ENCODE data around the gene DESI1.
A peak's percentile ranks its signal among the peaks of the same experiment; 100 is the strongest.
"Not testable (repeated sequence)": the region's sequence is repeated elsewhere in the genome, so short reads cannot be mapped to it uniquely, and the experiment has no call there.

The DESI1 gene

GRCh38 chr22:41631615-41632014 lies 10.8 kb upstream of the DESI1 start:
- not testable (repeated sequence) for DNase-seq

- not testable (repeated sequence) for DNase-seq
Observed at GRCh38 chr22:41631115-41631514, 10.3 kb upstream of the DESI1 start.

- no peak for DNase-seq
Observed at GRCh38 chr22:41625577-41625976, 4.7 kb upstream of the DESI1 start.

- DNase-seq: no peak
Observed at GRCh38 chr22:41621911-41622179, 1.0 kb upstream of the DESI1 start.

GRCh38 chr22:41621099-41621910 lies 462 bp upstream of the DESI1 start, which contains the start of gene XRCC6:
TSS of gene XRCC6 (plus strand) at chr22:41621295. CDS start at chr22:41622005, 710 bp downstream.
- peak; percentile 100 for DNase-seq

- peak; percentile 44 for DNase-seq
Observed at GRCh38 chr22:41619979-41620588, 759 bp downstream of the DESI1 start.

GRCh38 chr22:41613456-41613855 lies 7.4 kb downstream of the DESI1 start:
- DNase-seq: no peak

- no peak for DNase-seq
Observed at GRCh38 chr22:41612603-41613306, 8.1 kb downstream of the DESI1 start.

- DNase-seq: no peak
Observed at GRCh38 chr22:41608386-41608785, 12.5 kb downstream of the DESI1 start.

- DNase-seq: peak; percentile 87
Observed at GRCh38 chr22:41603873-41604332, 16.9 kb downstream of the DESI1 start.

GRCh38 chr22:41600976-41601375 lies 19.9 kb downstream of the DESI1 start:
- DNase-seq: no peak

- DNase-seq: no peak
Observed at GRCh38 chr22:41598891-41599635, 21.8 kb downstream of the DESI1 start.

- DNase-seq: no peak
Observed at GRCh38 chr22:41598081-41598480, 22.8 kb downstream of the DESI1 start.

GRCh38 chr22:41597635-41597953 lies 23.2 kb downstream of the DESI1 start:
- no peak for DNase-seq

- no peak for DNase-seq
Observed at GRCh38 chr22:41596776-41597634, 23.8 kb downstream of the DESI1 start.

GRCh38 chr22:41595703-41596102 lies 25.1 kb downstream of the DESI1 start:
- no peak for DNase-seq

GRCh38 chr22:41593336-41593960 lies 27.4 kb downstream of the DESI1 start:
- not testable (repeated sequence) for DNase-seq

GRCh38 chr22:41589391-41590241 lies 31.2 kb downstream of the DESI1 start, which contains the start of gene PMM1:
TSS of gene PMM1 (minus strand) at chr22:41589840. CDS start at chr22:41589805, 35 bp downstream.
- DNase-seq: peak; percentile 100

- DNase-seq: no peak
Observed at GRCh38 chr22:41587347-41587723, 33.5 kb downstream of the DESI1 start.

GRCh38 chr22:41585898-41586297 lies 34.9 kb downstream of the DESI1 start:
- no peak for DNase-seq

- no peak for DNase-seq
Observed at GRCh38 chr22:41584881-41585280, 36.0 kb downstream of the DESI1 start.
